NK-92 (cell line): ENCODE measurements around the gene FREM1.

Source experiments
- DNase-seq: peaks from one replicate; lab custom pipeline; 2025; ENCODE audit not compliant: unreplicated experiment; lab: John Stamatoyannopoulos, UW

The FREM1 gene

GRCh38 chr9:14881006-14881405 lies 29.2 kb downstream of the FREM1 start:
- no peak for DNase-seq

DNA sequence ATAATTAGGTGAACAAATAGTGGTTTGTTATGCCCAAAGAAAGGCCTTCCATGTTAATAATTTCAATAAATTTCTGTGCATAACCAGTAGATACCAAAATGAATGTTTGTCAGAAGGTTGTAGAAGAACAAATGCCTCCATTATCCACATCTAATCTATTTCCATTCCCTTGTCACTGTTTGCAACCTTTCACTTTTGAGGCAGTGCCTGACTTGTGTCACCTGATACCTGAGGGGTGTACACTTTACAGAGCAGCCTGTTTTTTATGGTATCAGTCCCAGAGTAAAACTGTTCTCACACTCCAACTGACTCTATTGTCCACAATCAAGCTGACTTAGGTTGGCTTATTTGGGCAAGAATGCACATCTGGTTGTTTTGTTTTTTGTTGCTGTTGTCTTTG lies 40.1 kb downstream of the FREM1 start:
- no peak for DNase-seq

GRCh38 chr9:14869671-14870070 lies 40.6 kb downstream of the FREM1 start:
- DNase-seq = no peak

DNA sequence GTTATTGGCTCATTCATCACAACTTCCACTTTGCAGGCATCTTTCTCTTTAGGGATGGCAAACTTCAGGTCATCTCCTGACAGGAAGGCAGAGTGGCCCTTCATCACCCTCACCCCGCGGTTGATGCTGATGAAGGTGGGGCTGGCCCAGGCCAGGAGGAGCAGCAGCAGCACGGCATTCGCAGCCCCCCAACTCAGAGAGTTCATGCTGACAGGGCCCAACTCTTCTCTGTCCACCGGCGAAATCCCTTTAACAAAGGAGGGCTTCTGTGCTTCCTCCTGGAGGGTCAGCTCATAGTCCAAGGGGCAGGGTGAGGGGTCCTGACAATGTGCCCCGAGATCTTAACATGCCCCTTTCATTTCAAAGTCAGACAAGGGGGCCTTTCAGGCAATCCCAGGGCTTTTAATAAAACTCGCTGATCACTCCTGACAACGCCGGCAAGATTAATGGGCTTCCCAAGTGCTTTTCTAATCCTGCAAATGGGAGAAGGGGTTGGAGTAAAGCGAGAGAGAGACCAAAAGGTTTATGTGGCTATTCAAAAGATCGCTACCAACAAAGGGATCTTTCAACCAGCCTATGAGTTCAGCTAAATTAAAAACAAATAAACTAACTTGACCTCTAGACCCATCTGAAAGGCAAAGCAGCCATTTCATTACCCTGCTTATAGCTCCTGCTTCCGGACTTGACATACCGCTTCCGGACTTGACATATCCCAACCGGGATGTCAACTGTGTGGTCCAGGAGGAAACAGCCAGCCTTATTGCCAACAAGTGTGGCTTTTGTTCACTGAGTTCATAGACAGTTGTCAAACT lies 41.2 kb downstream of the FREM1 start:
- no peak for DNase-seq

GRCh38 chr9:14868418-14868771 lies 41.8 kb downstream of the FREM1 start:
- DNase-seq = no peak

- DNase-seq = no peak
These were observed 44.0 kb downstream of the FREM1 start for GRCh38 chr9:14866200-14866749.

- DNase-seq = no peak
These were observed 45.9 kb downstream of the FREM1 start for GRCh38 chr9:14864309-14864708.

DNA sequence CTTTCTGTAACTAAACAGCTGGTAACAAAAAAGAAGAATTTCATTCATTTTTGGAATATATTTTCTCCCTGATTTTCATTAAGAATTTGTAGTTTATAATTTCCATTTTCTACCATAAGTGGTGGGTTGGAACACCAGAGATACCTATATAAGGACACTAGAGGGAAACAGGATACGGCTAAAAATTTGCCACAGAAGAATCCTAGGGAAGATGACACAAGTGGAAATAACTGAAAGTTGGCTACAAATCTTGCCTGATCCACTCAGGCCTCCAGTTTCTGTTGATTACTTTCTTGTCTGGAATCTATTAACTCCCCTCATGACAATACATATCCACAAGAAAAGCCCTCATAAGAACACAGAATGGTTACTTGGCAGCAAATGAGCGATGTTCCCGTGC lies 46.8 kb downstream of the FREM1 start:
- no peak for DNase-seq

GRCh38 chr9:14857449-14858305 lies 52.6 kb downstream of the FREM1 start:
- no peak for DNase-seq

- DNase-seq = no peak
These were observed 60.4 kb downstream of the FREM1 start for GRCh38 chr9:14849851-14850250.

GRCh38 chr9:14849296-14849695 lies 60.9 kb downstream of the FREM1 start:
- DNase-seq = no peak

GRCh38 chr9:14846871-14847311 lies 63.3 kb downstream of the FREM1 start:
- no peak for DNase-seq

GRCh38 chr9:14843163-14843562 lies 67.1 kb downstream of the FREM1 start:
- no peak for DNase-seq

- no peak for DNase-seq
These were observed 68.0 kb downstream of the FREM1 start for GRCh38 chr9:14842269-14842668.

DNA sequence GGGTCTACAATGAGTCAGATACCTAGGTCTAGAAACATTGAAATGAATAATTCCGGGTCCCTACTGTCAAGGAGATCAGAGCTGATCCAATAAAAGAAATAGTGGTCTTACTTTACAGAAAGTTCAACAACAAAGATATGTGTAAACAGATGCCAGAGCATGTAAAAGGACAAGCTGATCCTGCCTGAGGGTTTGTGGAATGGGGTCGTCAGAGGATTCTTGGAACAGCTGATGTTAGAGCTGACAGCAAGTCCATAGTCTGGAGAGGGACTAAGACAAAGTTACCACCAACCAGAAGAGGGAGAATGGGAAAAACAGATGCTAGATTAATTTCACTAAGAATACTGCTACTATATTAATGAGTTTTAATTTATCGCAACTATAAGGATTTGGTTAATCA lies 71.5 kb downstream of the FREM1 start:
- DNase-seq = no peak

- no peak for DNase-seq
These were observed 73.3 kb downstream of the FREM1 start for GRCh38 chr9:14836885-14837284.

DNA sequence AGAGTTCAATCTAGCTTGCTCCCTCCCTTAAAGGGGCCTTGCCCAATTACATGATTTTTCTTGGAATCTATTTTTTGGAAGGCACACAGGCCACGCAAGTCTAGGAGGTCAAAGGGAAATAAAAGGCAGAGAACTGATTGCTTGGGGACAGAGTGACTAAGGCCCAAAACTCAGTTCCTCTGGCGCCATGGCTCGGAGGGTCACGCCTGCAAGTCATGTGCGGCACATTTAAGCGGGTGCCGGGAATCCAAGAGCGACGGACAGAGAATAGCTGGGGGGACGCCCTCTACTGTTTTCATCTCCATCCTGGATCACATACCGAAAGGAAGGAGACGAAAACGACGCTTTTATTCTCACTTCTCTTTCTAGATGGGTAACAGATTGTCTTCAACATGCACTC lies 78.6 kb downstream of the FREM1 start:
- DNase-seq = no peak

GRCh38 chr9:14831074-14831473 lies 79.2 kb downstream of the FREM1 start:
- DNase-seq = no peak

DNA sequence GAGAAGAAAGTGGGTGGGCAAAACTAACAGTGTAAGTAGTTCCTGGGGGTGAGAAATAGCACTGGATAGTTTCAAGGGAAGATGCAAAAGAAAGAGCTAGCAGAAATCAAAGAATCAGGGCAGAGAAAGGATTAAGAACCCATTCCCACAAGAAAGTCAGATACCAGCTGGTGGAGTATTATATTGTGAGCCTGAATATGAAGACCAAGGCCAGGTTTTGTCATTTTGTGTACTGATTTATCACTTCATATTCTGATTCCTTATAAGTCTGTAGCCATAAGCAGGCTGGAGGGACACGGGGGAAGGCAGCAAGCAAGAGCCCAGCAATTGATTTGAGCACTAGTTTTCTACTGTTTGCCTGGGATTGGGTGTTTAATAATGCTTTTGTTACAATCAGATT lies 80.2 kb downstream of the FREM1 start:
- DNase-seq = no peak

GRCh38 chr9:14829204-14829603 lies 81.0 kb downstream of the FREM1 start:
- DNase-seq = no peak

- no peak for DNase-seq
These were observed 82.4 kb downstream of the FREM1 start for GRCh38 chr9:14827805-14828204.

- DNase-seq = no peak
These were observed 85.7 kb downstream of the FREM1 start for GRCh38 chr9:14824481-14824880.
